PC-3 (cell line): ENCODE data around the gene PAM16. TPM values are rescaled to one million over a fixed set of nuclear protein-coding genes. Genes with fewer than 3 reads are reported as not detected.

ENCODE experiments used
- ATAC-seq: fragments of 200-7000 bp; cut with Tn5 transposase; 2 replicates; pipeline ENCODE4 v1.9.1; 2020; ENCODE audit warnings: mild to moderate bottlenecking, moderate library complexity
- BruUV-seq: library from RNA; stranded (reverse); fragments of 400-500 nt; replicated peaks from 2 replicates; lab custom pipeline; 2021; lab: Mats Ljungman, UMichigan
- CTCF ChIA-PET: fragments of 300-600 bp; sonication (Branson Sonifier 250); formaldehyde crosslinking; loops from one replicate; lab custom pipeline; 2022; ENCODE audit warnings: antibody characterized with exemption; lab: Charles Lee
- POLR2A ChIA-PET: fragments of 300-600 bp; sonication (Branson Sonifier 250); formaldehyde crosslinking; loops from one replicate; lab custom pipeline; 2022; ENCODE audit warnings: antibody characterized with exemption; ENCODE audit not compliant: unreplicated experiment; lab: Charles Lee
- DNase-seq: peaks from one replicate; pipeline ENCODE4 v3.0.0-alpha.2; 2015
- H2AFZ ChIP-seq: fragments of 300-600 bp; sonication (generic); 2 replicates; pipeline ENCODE4 v1.6.0; 2016; ENCODE audit warnings: antibody characterized with exemption, low read length
- H3F3A ChIP-seq: fragments of 300-600 bp; sonication (generic); one replicate; pipeline ENCODE4 v1.6.0; 2017; ENCODE audit warnings: antibody characterized with exemption, low read length, control low read depth, mild to moderate bottlenecking; ENCODE audit not compliant: unreplicated experiment
- H3K27ac ChIP-seq: fragments of 300-600 bp; sonication (generic); 2 replicates; pipeline ENCODE4 v1.5.1; 2016; ENCODE audit warnings: mild to moderate bottlenecking, low read length
- H3K27me3 ChIP-seq: fragments of 300-600 bp; sonication (generic); 2 replicates; pipeline ENCODE4 v1.6.1; 2016; ENCODE audit warnings: low read length, mixed read lengths
- H3K36me3 ChIP-seq: fragments of 300-600 bp; sonication (generic); 2 replicates; pipeline ENCODE4 v1.6.1; 2016; ENCODE audit warnings: low read depth, mixed run types, low read length, mixed read lengths
- H3K4me1 ChIP-seq: fragments of 300-600 bp; sonication (generic); 2 replicates; pipeline ENCODE4 v1.5.1; 2016; ENCODE audit warnings: low read length; ENCODE audit not compliant: insufficient read depth
- H3K4me2 ChIP-seq: fragments of 300-600 bp; sonication (generic); 2 replicates; pipeline ENCODE4 v1.6.0; 2016; ENCODE audit warnings: low read length
- H3K4me3 ChIP-seq: fragments of 300-600 bp; sonication (generic); 2 replicates; pipeline ENCODE4 v1.5.1; 2016; ENCODE audit warnings: mild to moderate bottlenecking, low read length, mixed read lengths
- H3K79me2 ChIP-seq: fragments of 300-600 bp; sonication (generic); 2 replicates; pipeline ENCODE4 v1.6.1; 2017; ENCODE audit warnings: low read length, mixed read lengths
- H3K9ac ChIP-seq: fragments of 300-600 bp; sonication (generic); 2 replicates; pipeline ENCODE4 v1.6.0; 2016; ENCODE audit warnings: mild to moderate bottlenecking, low read length
- H3K9me2 ChIP-seq: fragments of 300-600 bp; sonication (generic); replicated peaks from 2 replicates; pipeline ENCODE4 v1.6.1; 2016; ENCODE audit warnings: mixed run types, low read length, mixed read lengths
- H3K9me3 ChIP-seq: fragments of 300-600 bp; sonication (generic); 2 replicates; pipeline ENCODE4 v1.6.1; 2016; ENCODE audit warnings: low read length, mixed read lengths
- H4K20me1 ChIP-seq: fragments of 300-600 bp; sonication (generic); 2 replicates; pipeline ENCODE4 v1.6.1; 2016; ENCODE audit warnings: low read length, mixed read lengths
- CTCF ChIP-seq: fragments of 300-600 bp; sonication (generic); conservative IDR thresholded peaks from 2 replicates; pipeline ENCODE4 v1.5.1; 2017; ENCODE audit warnings: antibody characterized with exemption, low read depth, mild to moderate bottlenecking, low read length
- EZH2 ChIP-seq: fragments of 300-600 bp; sonication (generic); IDR thresholded peaks from one replicate; pipeline ENCODE4 v1.6.1; 2017; ENCODE audit warnings: antibody characterized with exemption, mild to moderate bottlenecking, low read length; ENCODE audit not compliant: unreplicated experiment
- EZH2phosphoT487 ChIP-seq: fragments of 300-600 bp; sonication (generic); IDR thresholded peaks from 2 replicates; pipeline ENCODE4 v1.6.1; 2018; ENCODE audit warnings: mild to moderate bottlenecking, antibody characterized with exemption, low read length, borderline replicate concordance
- intact Hi-C: fragments of 100-400 bp; cut with micrococcal nuclease; formaldehyde crosslinking; loops from 2 replicates; pipeline ENCODE4 v1.9.0; 2023
- total RNA-seq: library from RNA; depleted of rRNA; stranded (reverse); fragments of >200 nt; gene quantifications from 2 replicates; pipeline ENCODE4 v1.2.3, GENCODE V29; 2014

The PAM16 gene
- total RNA-seq, 1 experiment from 2014 or later = 95.5 TPM

DNA sequence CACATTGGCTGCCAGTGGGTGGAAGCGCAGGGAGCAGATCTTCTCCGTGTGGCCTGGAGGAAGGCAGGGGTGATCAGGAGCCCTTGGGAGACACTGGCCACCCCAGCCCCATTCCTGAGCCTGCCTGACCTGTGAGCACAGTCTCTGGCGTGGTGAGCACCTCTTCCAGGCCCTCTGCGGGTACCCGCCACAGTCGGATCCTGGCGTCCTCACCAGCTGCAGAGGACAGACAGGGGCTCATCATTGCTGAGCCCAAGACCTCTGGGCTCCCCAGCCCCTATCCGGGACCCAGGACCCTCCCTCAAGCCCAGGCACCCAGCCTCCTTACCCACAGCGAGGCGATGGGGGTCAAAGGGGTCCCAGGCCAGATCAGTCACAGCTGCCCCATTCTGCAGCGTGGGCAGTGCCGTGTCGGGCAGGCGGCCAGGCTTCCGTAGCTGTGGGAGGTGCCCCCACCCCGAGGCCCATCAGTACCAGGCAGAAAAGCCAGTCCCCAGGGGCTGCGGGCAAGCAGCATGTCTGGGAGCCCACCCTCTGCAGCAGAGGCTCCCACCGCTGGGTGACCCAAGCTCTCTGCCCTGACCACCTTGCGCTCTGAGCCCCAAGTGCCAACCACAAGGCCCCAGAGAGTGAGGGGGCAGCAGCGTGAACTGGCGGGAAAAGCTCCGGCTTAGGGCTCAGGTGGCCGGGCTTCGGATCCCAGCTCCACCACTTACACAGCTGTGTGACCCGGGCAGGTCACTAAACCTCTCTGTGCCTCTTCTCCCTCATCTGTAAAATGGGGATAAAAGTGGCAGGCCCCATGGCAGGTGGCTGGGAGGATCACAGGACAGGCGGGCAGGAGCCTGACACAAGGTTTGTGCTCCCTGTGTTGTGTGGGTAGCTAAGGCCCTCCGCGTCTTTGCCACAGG is 10.2 kb upstream of the PAM16 start:
- POLR2A ChIA-PET = no interaction called here

DNA sequence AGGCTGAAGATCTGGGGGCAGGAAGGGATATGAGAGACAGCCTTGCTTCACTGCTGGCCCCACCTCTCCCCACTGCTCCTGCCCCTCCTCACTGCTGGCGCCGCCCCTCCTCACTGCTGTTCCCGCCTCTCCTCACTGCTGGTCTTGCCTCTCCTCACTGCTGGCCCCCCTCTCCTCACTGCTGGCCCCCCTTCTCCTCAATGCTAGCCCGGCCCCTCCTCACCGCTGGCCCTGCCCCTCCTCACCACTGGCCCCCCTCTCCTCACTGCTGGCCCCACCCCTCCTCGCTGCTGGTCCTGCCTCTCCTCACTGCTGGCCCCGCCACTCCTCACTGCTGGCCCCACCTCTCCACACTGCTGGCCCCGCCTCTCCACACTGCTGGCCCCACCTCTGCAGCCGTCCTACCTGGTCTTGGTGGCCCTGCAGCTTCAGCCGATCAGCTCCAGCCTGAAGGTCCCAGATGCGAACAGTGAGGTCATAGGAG is 9.5 kb upstream of the PAM16 start:
- ChIA-PET CTCF (no interaction called here), POLR2A (no interaction called here)
- Histone ChIP-seq H3F3A (no peaks in the 10 kb centered on the region), H2AFZ (no peak overlapping the region), H3K79me2 (no peaks in the 10 kb centered on the region), H3K4me3 (no peak overlapping the region), H3K9me3 (no peaks in the 10 kb centered on the region), H4K20me1 (no peaks in the 10 kb centered on the region), H3K27me3 (no peaks in the 10 kb centered on the region), H3K4me1 (no peaks in the 10 kb centered on the region), H3K9ac (no peak overlapping the region), H3K36me3 (no peaks in the 10 kb centered on the region), H3K9me2 (no peaks in the 10 kb centered on the region), H3K27ac (no peak overlapping the region), H3K4me2 (no peak overlapping the region)
- BruUV-seq = no TSS peak
- ATAC-seq (peak; percentile 87), DNase-seq (no peak)
- no peak for TF ChIP-seq EZH2
- no peak for TF ChIP-seq CTCF
- TF ChIP-seq EZH2phosphoT487 = no peak
- intact Hi-C loops = no loop called here

More for the DNA sequence above, 10.2 kb upstream of the PAM16 start:
- Histone ChIP-seq H3K9me2 (no peaks in the 10 kb centered on the region), H3K4me3 (no peak overlapping the region), H3K79me2 (no peaks in the 10 kb centered on the region), H4K20me1 (no peaks in the 10 kb centered on the region), H3F3A (no peaks in the 10 kb centered on the region), H3K9ac (no peak overlapping the region), H3K27ac (no peak overlapping the region), H3K27me3 (no peaks in the 10 kb centered on the region), H3K4me2 (no peak overlapping the region), H3K4me1 (no peaks in the 10 kb centered on the region), H3K36me3 (no peaks in the 10 kb centered on the region), H2AFZ (no peak overlapping the region), H3K9me3 (no peaks in the 10 kb centered on the region)
- CTCF ChIA-PET = no interaction called here
- no TSS peak for BruUV-seq
- intact Hi-C loops = no loop called here
- DNase-seq (no peak), ATAC-seq (no peak; the same call in 1 of the 2 replicates)
- TF ChIP-seq EZH2phosphoT487 = no peak
- TF ChIP-seq EZH2 = no peak
- TF ChIP-seq CTCF = no peak

DNA sequence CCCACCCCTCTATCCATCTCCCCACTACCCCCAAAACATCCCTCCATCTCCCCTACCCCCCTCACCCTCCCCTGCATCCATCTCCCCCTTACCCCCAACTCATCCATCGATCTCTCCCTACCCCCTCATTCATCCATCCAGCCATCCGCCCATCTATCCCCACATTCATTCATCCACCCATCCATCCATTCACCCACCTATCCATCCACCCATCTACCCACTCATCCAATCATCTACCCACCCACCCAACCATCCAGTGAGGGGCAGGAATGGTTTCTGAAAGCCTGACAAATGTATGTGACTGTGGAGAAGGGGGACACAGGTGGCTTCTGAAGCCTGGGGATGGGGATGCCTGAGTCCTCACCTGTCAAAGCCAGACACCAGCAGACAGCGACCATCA is 8.8 kb upstream of the PAM16 start:
- ChIA-PET CTCF (no interaction called here), POLR2A (no interaction called here)
- no peaks in the 10 kb centered on the region for H3K9me3 ChIP-seq
- H3K9ac ChIP-seq = no peak overlapping the region
- ATAC-seq (no peak), DNase-seq (no peak)
- no peak overlapping the region for H3K4me3 ChIP-seq
- no peaks in the 10 kb centered on the region for H3K9me2 ChIP-seq
- no peak overlapping the region for H3K4me2 ChIP-seq
- no peaks in the 10 kb centered on the region for H3K79me2 ChIP-seq
- no peaks in the 10 kb centered on the region for H3K4me1 ChIP-seq
- no peaks in the 10 kb centered on the region for H4K20me1 ChIP-seq
- no peaks in the 10 kb centered on the region for H3K27me3 ChIP-seq
- intact Hi-C loops = loop anchor here (2.0 kb wide), 1 partner anchor 43 kb away; no protein-coding TSS in a partner anchor
- no TSS peak for BruUV-seq
- H3F3A ChIP-seq = no peaks in the 10 kb centered on the region
- no peak for TF ChIP-seq EZH2phosphoT487
- no peak for TF ChIP-seq CTCF
- no peak for TF ChIP-seq EZH2
- H2AFZ ChIP-seq = no peak overlapping the region
- H3K36me3 ChIP-seq = no peaks in the 10 kb centered on the region
- no peak overlapping the region for H3K27ac ChIP-seq
